ENCODE results near the gene FRMD4A. TPM values are rescaled to one million over a fixed set of nuclear protein-coding genes. Genes with fewer than 3 reads are reported as not detected.

FRMD4A gene
- total RNA-seq, 2 donors from 2014 or later, result 22.3 to 22.4 TPM

GRCh38 chr10:14299556-14299955, 31.2 kb downstream of the FRMD4A start:
- no peak for TF ChIP-seq CTCF (conservative IDR thresholded peaks at IDR 0.05)
- H3K27me3 ChIP-seq (ENCODE audit: control insufficient read depth, insufficient read depth, low read length, poor library complexity, severe bottlenecking), result no peaks in the 10 kb centered on the region
- H3K36me3 ChIP-seq (ENCODE audit: control insufficient read depth, insufficient read depth, low read length), result no peaks in the 10 kb centered on the region
- Mint-ChIP-seq H3K36me3 (ENCODE audit: low read depth) (no peaks in the 10 kb centered on the region), H3K27me3 (ENCODE audit: insufficient read depth) (no peaks in the 10 kb centered on the region), H3K27ac (no peak overlapping the region), H3K9me3 (no peaks in the 10 kb centered on the region), H3K4me3 (no peak overlapping the region), H3K4me1 (peaks cover 35% of the 10 kb centered on the region)
- H3K27ac ChIP-seq (ENCODE audit: low read depth, low read length), result peak overlapping the region; percentile 27
- H3K4me3 ChIP-seq (ENCODE audit: low read length), result no peak overlapping the region
- peaks cover 24% of the 10 kb centered on the region for H3K4me1 ChIP-seq (ENCODE audit: control insufficient read depth, insufficient read depth, low read length)
- H3K9ac ChIP-seq (ENCODE audit: extremely low read depth, low read length, poor library complexity, severe bottlenecking), result no peak overlapping the region
- 75 to 93% methylated on average over 2 to 3 of the region's 3 CpGs for WGBS, 2 experiments (ENCODE audit: insufficient coverage in 1 of 2, insufficient read length in 1 of 2)
- no peak for DNase-seq
- no peaks in the 10 kb centered on the region for H3K9me3 ChIP-seq (ENCODE audit: control insufficient read depth, low read length)

GRCh38 chr10:14296065-14296709, 34.5 kb downstream of the FRMD4A start:
- Mint-ChIP-seq H3K27me3 (ENCODE audit: insufficient read depth) (no peaks in the 10 kb centered on the region), H3K4me3 (no peak overlapping the region), H3K9me3 (peaks cover 20% of the 10 kb centered on the region), H3K27ac (no peak overlapping the region), H3K4me1 (peaks cover 33% of the 10 kb centered on the region), H3K36me3 (ENCODE audit: low read depth) (no peaks in the 10 kb centered on the region)
- peak overlapping the region; percentile 29 for H3K27ac ChIP-seq (ENCODE audit: low read depth, low read length)
- WGBS, 2 experiments (ENCODE audit: insufficient coverage in 1 of 2, insufficient read length in 1 of 2), result 79 to 86% methylated on average over 5 to 9 of the region's 9 CpGs
- no peaks in the 10 kb centered on the region for H3K36me3 ChIP-seq (ENCODE audit: control insufficient read depth, insufficient read depth, low read length)
- H3K4me3 ChIP-seq (ENCODE audit: low read length), result no peak overlapping the region
- peak; percentile 47 for DNase-seq
- no peak for TF ChIP-seq CTCF (conservative IDR thresholded peaks at IDR 0.05)
- no peak overlapping the region for H3K9ac ChIP-seq (ENCODE audit: extremely low read depth, low read length, poor library complexity, severe bottlenecking)
- peaks cover 24% of the 10 kb centered on the region for H3K4me1 ChIP-seq (ENCODE audit: control insufficient read depth, insufficient read depth, low read length)
- H3K9me3 ChIP-seq (ENCODE audit: control insufficient read depth, low read length), result peaks cover 24% of the 10 kb centered on the region
- H3K27me3 ChIP-seq (ENCODE audit: control insufficient read depth, insufficient read depth, low read length, poor library complexity, severe bottlenecking), result no peaks in the 10 kb centered on the region

GRCh38 chr10:14294347-14295059, 36.2 kb downstream of the FRMD4A start:
- peaks cover 34% of the 10 kb centered on the region for H3K9me3 Mint-ChIP-seq
- no peaks in the 10 kb centered on the region for H3K36me3 Mint-ChIP-seq (ENCODE audit: low read depth)
- no peak for TF ChIP-seq CTCF (conservative IDR thresholded peaks at IDR 0.05)
- H3K36me3 ChIP-seq (ENCODE audit: control insufficient read depth, insufficient read depth, low read length), result no peaks in the 10 kb centered on the region
- no peak overlapping the region for H3K27ac Mint-ChIP-seq
- no peaks in the 10 kb centered on the region for H3K27me3 Mint-ChIP-seq (ENCODE audit: insufficient read depth)
- H3K9me3 ChIP-seq (ENCODE audit: control insufficient read depth, low read length), result peaks cover 37% of the 10 kb centered on the region
- peaks cover 33% of the 10 kb centered on the region for H3K4me1 Mint-ChIP-seq
- H3K4me3 Mint-ChIP-seq, result no peak overlapping the region
- H3K27me3 ChIP-seq (ENCODE audit: control insufficient read depth, insufficient read depth, low read length, poor library complexity, severe bottlenecking), result no peaks in the 10 kb centered on the region
- H3K4me3 ChIP-seq (ENCODE audit: low read length), result no peak overlapping the region
- no peak overlapping the region for H3K9ac ChIP-seq (ENCODE audit: extremely low read depth, low read length, poor library complexity, severe bottlenecking)
- WGBS, 2 experiments (ENCODE audit: insufficient coverage in 1 of 2, insufficient read length in 1 of 2), result 91 to 92% methylated on average over 13 to 14 of the region's 14 CpGs
- H3K4me1 ChIP-seq (ENCODE audit: control insufficient read depth, insufficient read depth, low read length), result peaks cover 18% of the 10 kb centered on the region
- DNase-seq, result no peak
- peak overlapping the region; percentile 54 for H3K27ac ChIP-seq (ENCODE audit: low read depth, low read length)

All from endodermal cell (in vitro differentiated cells).